ENCODE measurements around the gene ATAD1.

- TF ChIP-seq CTCF (IDR thresholded peaks at IDR 0.05) (no peak), EZH2 (IDR thresholded peaks at IDR 0.05) (no peak)
These were observed 93.2 kb downstream of the ATAD1 start for GRCh38 chr10:87724789-87725188.
